HEK293 (cell line): ENCODE data around the gene SMC4.

Experiments
- CTCF ChIA-PET: fragments of 350-600 bp; formaldehyde crosslinking; extraction: SDS; loops from one replicate; lab custom pipeline; 2021; ENCODE audit warnings: antibody characterized with exemption; lab: Yijun Ruan, JAX
- POLR2A ChIA-PET: fragments of 300-600 bp; formaldehyde crosslinking; extraction: SDS; loops from one replicate; lab custom pipeline; 2020; ENCODE audit warnings: antibody characterized with exemption, inconsistent platforms; lab: Yijun Ruan, JAX
- H3K27ac ChIP-seq: fragments of 200-500 bp; sonication (Bioruptor generic); 2 replicates; pipeline ENCODE4 v1.5.1; 2014; ENCODE audit warnings: low read depth, low read length, control low read depth, inconsistent platforms; ENCODE audit errors: extremely low read depth
- H3K36me3 ChIP-seq, 2 experiments: fragments of 200-500 bp in 1 of 2; sonication (Bioruptor generic) in 1 of 2; 1 replicate in 1 of 2; 2 replicates in 1 of 2; pipeline ENCODE4 v1.5.1; 2014 to 2017; ENCODE audit warnings: inconsistent platforms in 2 of 2, low read length in 2 of 2; ENCODE audit not compliant: control insufficient read depth in 2 of 2, insufficient read depth in 1 of 2
- H3K4me1 ChIP-seq: fragments of 200-500 bp; sonication (Bioruptor generic); 2 replicates; pipeline ENCODE4 v1.5.1; 2014; ENCODE audit warnings: mild to moderate bottlenecking, low read length, inconsistent platforms; ENCODE audit not compliant: control insufficient read depth, insufficient read depth
- H3K4me3 ChIP-seq: 2 replicates; pipeline ENCODE4 v1.5.1; 2011; ENCODE audit warnings: low read depth, mild to moderate bottlenecking, control low read depth, low read length, moderate library complexity
- H3K9me3 ChIP-seq: fragments of 200-500 bp; sonication (Bioruptor generic); 2 replicates; pipeline ENCODE4 v1.5.1; 2014; ENCODE audit warnings: low read depth, low read length, inconsistent platforms; ENCODE audit not compliant: control insufficient read depth, insufficient read depth
- HOXD13 ChIP-seq: sonication (generic); formaldehyde crosslinking; IDR thresholded peaks from 2 replicates; pipeline ENCODE4 v1.8.0; 2022; ENCODE audit warnings: missing genetic modification reagents, borderline replicate concordance
- KLF1 ChIP-seq: fragments of 450-650 bp; formaldehyde crosslinking; IDR thresholded peaks from 2 replicates; pipeline ENCODE4 v1.5.1; 2016; ENCODE audit warnings: missing biosample characterization, missing genetic modification characterization
- PRDM1 ChIP-seq: fragments of 450-650 bp; formaldehyde crosslinking; IDR thresholded peaks from 2 replicates; pipeline ENCODE4; 2016; ENCODE audit warnings: missing biosample characterization, missing genetic modification characterization
- SETDB1 ChIP-seq: IDR thresholded peaks from one replicate; pipeline ENCODE4 v1.6.1; 2017; ENCODE audit warnings: mild to moderate bottlenecking, low read length, moderate library complexity, mixed read lengths; ENCODE audit not compliant: insufficient read length
- SP2 ChIP-seq: fragments of 450-650 bp; formaldehyde crosslinking; IDR thresholded peaks from 2 replicates; pipeline ENCODE4 v1.5.1; 2016; ENCODE audit warnings: missing biosample characterization, missing genetic modification characterization
- ZBTB7A ChIP-seq: fragments of 450-650 bp; formaldehyde crosslinking; IDR thresholded peaks from 2 replicates; pipeline ENCODE4 v1.5.1; 2016; ENCODE audit warnings: low read depth, missing biosample characterization, missing genetic modification characterization
- ZBTB8A ChIP-seq: fragments of 450-650 bp; formaldehyde crosslinking; IDR thresholded peaks from 2 replicates; pipeline ENCODE4 v1.5.1; 2016; ENCODE audit warnings: missing biosample characterization, missing genetic modification characterization
- ZFP69B ChIP-seq: fragments of 450-650 bp; formaldehyde crosslinking; IDR thresholded peaks from 2 replicates; pipeline ENCODE4 v1.5.1; 2016; ENCODE audit warnings: missing biosample characterization, missing genetic modification characterization
- ZNF221 ChIP-seq: fragments of 450-650 bp; formaldehyde crosslinking; IDR thresholded peaks from 2 replicates; pipeline ENCODE4 v1.5.1; 2017; ENCODE audit warnings: missing biosample characterization, missing genetic modification characterization, borderline replicate concordance
- ZNF404 ChIP-seq: fragments of 450-650 bp; formaldehyde crosslinking; IDR thresholded peaks from 2 replicates; pipeline ENCODE4 v1.5.1; 2017; ENCODE audit warnings: missing biosample characterization, missing genetic modification characterization
- ZNF585B ChIP-seq: fragments of 450-650 bp; formaldehyde crosslinking; IDR thresholded peaks from 2 replicates; pipeline ENCODE4 v1.5.1; 2016; ENCODE audit warnings: missing biosample characterization, missing genetic modification characterization
- ZNF658 ChIP-seq: fragments of 450-650 bp; formaldehyde crosslinking; IDR thresholded peaks from 2 replicates; pipeline ENCODE4; 2016; ENCODE audit warnings: missing biosample characterization, missing genetic modification characterization
- ZNF777 ChIP-seq: fragments of 450-650 bp; formaldehyde crosslinking; IDR thresholded peaks from 2 replicates; pipeline ENCODE4 v1.5.1; 2017; ENCODE audit warnings: missing biosample characterization, missing genetic modification characterization, borderline replicate concordance
- ZNF785 ChIP-seq: fragments of 450-650 bp; formaldehyde crosslinking; IDR thresholded peaks from 2 replicates; pipeline ENCODE4 v1.5.1; 2016; ENCODE audit warnings: missing biosample characterization, missing genetic modification characterization
- ZNF830 ChIP-seq: fragments of 450-650 bp; IDR thresholded peaks from 2 replicates; pipeline ENCODE4 v1.5.0; 2018; ENCODE audit warnings: missing biosample characterization, missing genetic modification characterization, low read depth, mild to moderate bottlenecking, moderate library complexity
- TF ChIP-seq, protein P1 (sequence below): fragments of 450-650 bp; formaldehyde crosslinking; conservative IDR thresholded peaks from 2 replicates; pipeline ENCODE4 v1.5.1; 2016; ENCODE audit warnings: low read depth, missing biosample characterization, missing genetic modification characterization
- TF ChIP-seq, protein P2 (sequence below): fragments of 450-650 bp; formaldehyde crosslinking; IDR thresholded peaks from 2 replicates; pipeline ENCODE4 v1.5.1; 2016; ENCODE audit warnings: missing biosample characterization, missing genetic modification characterization
- TF ChIP-seq, protein P3 (sequence below): fragments of 450-650 bp; formaldehyde crosslinking; IDR thresholded peaks from 2 replicates; pipeline ENCODE4 v1.5.0; 2017; ENCODE audit warnings: missing biosample characterization, missing genetic modification characterization, borderline replicate concordance
- TF ChIP-seq, protein P4 (sequence below): fragments of 450-650 bp; formaldehyde crosslinking; IDR thresholded peaks from 2 replicates; pipeline ENCODE4 v1.5.1; 2016; ENCODE audit warnings: missing biosample characterization, missing genetic modification characterization
- TF ChIP-seq, protein P5 (sequence below): IDR thresholded peaks from 2 replicates; pipeline ENCODE4 v1.6.1; 2011; ENCODE audit warnings: mild to moderate bottlenecking, low read depth, low read length, borderline replicate concordance

Gene SMC4

DNA sequence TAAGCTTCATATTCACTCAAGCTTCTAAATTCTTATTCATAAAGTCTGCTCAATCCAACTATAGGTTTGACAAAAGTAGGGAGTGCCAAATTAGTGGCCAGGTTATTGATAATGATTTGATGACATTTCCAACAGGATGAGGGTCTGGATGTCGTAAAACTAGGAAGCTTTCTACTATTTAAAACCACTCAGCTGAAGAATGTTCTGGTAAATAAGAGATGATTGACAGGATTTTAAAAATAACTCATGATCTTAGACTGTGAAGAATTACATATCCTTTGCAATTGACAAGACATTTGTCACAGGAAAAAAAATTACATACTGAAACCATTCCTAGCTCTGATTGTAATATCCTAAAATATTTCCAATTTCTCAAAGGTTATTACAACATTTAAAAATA is 65.5 kb downstream of the SMC4 start:
- Histone ChIP-seq H3K9me3 (no peaks in the 10 kb centered on the region), H3K4me3 (no peak overlapping the region), H3K36me3 (no peaks in the 10 kb centered on the region), H3K4me1 (no peaks in the 10 kb centered on the region), H3K27ac (no peak overlapping the region)
- ChIA-PET POLR2A (interaction anchor here (1.1 kb wide), 1 partner anchor 15 kb away, joined by 5 read pairs; the partner anchor contains the start of gene TRIM59), CTCF (no interaction called here)
- TF ChIP-seq HOXD13 (CRISPR knock-in tag) (no peak), SP2 (tag by site-specific recombination) (no peak)
- TF ChIP-seq, protein P1, sequence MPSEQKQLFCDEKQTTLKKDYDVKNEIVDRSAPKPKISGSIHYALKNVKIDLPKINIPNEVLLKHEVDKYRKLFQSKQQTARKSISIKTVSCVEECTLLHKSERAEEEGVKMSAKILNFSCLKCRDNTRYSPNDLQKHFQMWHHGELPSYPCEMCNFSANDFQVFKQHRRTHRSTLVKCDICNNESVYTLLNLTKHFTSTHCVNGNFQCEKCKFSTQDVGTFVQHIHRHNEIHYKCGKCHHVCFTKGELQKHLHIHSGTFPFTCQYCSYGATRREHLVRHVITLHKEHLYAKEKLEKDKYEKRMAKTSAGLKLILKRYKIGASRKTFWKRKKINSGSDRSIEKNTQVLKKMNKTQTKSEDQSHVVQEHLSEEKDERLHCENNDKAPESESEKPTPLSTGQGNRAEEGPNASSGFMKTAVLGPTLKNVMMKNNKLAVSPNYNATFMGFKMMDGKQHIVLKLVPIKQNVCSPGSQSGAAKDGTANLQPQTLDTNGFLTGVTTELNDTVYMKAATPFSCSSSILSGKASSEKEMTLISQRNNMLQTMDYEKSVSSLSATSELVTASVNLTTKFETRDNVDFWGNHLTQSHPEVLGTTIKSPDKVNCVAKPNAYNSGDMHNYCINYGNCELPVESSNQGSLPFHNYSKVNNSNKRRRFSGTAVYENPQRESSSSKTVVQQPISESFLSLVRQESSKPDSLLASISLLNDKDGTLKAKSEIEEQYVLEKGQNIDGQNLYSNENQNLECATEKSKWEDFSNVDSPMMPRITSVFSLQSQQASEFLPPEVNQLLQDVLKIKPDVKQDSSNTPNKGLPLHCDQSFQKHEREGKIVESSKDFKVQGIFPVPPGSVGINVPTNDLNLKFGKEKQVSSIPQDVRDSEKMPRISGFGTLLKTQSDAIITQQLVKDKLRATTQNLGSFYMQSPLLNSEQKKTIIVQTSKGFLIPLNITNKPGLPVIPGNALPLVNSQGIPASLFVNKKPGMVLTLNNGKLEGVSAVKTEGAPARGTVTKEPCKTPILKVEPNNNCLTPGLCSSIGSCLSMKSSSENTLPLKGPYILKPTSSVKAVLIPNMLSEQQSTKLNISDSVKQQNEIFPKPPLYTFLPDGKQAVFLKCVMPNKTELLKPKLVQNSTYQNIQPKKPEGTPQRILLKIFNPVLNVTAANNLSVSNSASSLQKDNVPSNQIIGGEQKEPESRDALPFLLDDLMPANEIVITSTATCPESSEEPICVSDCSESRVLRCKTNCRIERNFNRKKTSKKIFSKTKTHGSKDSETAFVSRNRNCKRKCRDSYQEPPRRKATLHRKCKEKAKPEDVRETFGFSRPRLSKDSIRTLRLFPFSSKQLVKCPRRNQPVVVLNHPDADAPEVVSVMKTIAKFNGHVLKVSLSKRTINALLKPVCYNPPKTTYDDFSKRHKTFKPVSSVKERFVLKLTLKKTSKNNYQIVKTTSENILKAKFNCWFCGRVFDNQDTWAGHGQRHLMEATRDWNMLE: no peak

DNA sequence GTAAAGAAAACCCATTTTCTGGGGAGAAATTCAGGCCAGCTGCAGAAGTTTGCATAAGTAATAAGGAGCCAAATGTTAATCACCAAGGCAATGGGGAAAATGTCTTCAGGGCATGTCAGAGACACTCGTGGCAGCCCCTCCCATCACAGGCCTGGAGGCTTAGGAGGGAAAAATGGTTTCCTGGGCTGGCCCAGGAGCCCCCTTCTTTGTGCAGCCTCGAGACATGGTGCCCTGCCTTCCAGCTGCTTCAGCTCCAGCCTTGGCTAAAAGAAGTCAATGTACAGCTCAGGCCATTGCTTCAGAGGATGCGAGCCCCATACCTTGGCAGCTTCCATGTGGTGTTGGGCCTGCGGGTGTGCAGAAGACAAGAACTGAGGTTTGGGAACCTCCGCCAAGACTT is 70.7 kb downstream of the SMC4 start:
- CTCF ChIA-PET: interaction anchor here (0.5 kb wide), 1 partner anchor 482 kb away, joined by 4 read pairs; no protein-coding TSS in a partner anchor
- no peak overlapping the region for H3K27ac ChIP-seq
- no peak for TF ChIP-seq PRDM1
- TF ChIP-seq ZNF585B: peak; percentile 93
- peak; percentile 25 for TF ChIP-seq SETDB1
- H3K4me1 ChIP-seq: no peaks in the 10 kb centered on the region
- H3K36me3 ChIP-seq: no peaks in the 10 kb centered on the region
- POLR2A ChIA-PET: no interaction called here
- no peak overlapping the region for H3K4me3 ChIP-seq
- no peaks in the 10 kb centered on the region for H3K9me3 ChIP-seq

DNA sequence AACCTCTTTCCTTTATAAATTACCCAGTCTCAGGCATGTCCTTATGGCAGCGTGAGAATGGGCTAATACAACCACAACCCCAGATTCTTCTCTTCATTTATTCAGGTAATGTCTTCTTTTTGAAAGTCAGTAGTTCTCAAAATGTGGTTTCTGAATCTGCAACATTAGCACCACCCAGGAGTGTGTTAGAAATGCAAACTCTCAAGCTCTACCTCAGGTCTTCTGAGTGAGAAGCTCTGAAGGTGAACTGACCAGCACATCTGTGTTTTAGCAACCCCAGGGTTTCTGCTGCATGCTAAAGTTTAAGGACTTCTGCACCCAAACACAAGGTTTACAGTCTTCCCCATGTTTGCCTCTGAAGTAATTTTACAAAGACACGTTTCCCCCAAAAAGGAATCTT is 72.4 kb downstream of the SMC4 start:
- TF ChIP-seq, protein P2, sequence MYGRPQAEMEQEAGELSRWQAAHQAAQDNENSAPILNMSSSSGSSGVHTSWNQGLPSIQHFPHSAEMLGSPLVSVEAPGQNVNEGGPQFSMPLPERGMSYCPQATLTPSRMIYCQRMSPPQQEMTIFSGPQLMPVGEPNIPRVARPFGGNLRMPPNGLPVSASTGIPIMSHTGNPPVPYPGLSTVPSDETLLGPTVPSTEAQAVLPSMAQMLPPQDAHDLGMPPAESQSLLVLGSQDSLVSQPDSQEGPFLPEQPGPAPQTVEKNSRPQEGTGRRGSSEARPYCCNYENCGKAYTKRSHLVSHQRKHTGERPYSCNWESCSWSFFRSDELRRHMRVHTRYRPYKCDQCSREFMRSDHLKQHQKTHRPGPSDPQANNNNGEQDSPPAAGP: no peak
- TF ChIP-seq ZBTB8A (tag by site-specific recombination): no peak
- no peak for TF ChIP-seq ZNF658 (tag by site-specific recombination)
- TF ChIP-seq ZNF785 (tag by site-specific recombination): no peak
- no peak for TF ChIP-seq ZBTB7A (tag by site-specific recombination)
- no peak for TF ChIP-seq ZNF830 (tag by site-specific recombination)
- no peak for TF ChIP-seq ZNF777
- TF ChIP-seq ZFP69B (tag by site-specific recombination): no peak
- TF ChIP-seq, protein P3, sequence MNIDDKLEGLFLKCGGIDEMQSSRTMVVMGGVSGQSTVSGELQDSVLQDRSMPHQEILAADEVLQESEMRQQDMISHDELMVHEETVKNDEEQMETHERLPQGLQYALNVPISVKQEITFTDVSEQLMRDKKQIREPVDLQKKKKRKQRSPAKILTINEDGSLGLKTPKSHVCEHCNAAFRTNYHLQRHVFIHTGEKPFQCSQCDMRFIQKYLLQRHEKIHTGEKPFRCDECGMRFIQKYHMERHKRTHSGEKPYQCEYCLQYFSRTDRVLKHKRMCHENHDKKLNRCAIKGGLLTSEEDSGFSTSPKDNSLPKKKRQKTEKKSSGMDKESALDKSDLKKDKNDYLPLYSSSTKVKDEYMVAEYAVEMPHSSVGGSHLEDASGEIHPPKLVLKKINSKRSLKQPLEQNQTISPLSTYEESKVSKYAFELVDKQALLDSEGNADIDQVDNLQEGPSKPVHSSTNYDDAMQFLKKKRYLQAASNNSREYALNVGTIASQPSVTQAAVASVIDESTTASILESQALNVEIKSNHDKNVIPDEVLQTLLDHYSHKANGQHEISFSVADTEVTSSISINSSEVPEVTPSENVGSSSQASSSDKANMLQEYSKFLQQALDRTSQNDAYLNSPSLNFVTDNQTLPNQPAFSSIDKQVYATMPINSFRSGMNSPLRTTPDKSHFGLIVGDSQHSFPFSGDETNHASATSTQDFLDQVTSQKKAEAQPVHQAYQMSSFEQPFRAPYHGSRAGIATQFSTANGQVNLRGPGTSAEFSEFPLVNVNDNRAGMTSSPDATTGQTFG (tag by site-specific recombination): no peak
- no peak for TF ChIP-seq ZNF221 (tag by site-specific recombination)
- TF ChIP-seq, protein P4, sequence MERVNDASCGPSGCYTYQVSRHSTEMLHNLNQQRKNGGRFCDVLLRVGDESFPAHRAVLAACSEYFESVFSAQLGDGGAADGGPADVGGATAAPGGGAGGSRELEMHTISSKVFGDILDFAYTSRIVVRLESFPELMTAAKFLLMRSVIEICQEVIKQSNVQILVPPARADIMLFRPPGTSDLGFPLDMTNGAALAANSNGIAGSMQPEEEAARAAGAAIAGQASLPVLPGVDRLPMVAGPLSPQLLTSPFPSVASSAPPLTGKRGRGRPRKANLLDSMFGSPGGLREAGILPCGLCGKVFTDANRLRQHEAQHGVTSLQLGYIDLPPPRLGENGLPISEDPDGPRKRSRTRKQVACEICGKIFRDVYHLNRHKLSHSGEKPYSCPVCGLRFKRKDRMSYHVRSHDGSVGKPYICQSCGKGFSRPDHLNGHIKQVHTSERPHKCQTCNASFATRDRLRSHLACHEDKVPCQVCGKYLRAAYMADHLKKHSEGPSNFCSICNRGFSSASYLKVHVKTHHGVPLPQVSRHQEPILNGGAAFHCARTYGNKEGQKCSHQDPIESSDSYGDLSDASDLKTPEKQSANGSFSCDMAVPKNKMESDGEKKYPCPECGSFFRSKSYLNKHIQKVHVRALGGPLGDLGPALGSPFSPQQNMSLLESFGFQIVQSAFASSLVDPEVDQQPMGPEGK (tag by site-specific recombination): no peak
- no peak for TF ChIP-seq ZNF404 (tag by site-specific recombination)
- no peak for TF ChIP-seq KLF1 (tag by site-specific recombination)
- TF ChIP-seq, protein P5, sequence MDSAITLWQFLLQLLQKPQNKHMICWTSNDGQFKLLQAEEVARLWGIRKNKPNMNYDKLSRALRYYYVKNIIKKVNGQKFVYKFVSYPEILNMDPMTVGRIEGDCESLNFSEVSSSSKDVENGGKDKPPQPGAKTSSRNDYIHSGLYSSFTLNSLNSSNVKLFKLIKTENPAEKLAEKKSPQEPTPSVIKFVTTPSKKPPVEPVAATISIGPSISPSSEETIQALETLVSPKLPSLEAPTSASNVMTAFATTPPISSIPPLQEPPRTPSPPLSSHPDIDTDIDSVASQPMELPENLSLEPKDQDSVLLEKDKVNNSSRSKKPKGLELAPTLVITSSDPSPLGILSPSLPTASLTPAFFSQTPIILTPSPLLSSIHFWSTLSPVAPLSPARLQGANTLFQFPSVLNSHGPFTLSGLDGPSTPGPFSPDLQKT: no peak
- TF ChIP-seq, all 188 proteins: peak for 0
- H3K9me3 ChIP-seq: no peaks in the 10 kb centered on the region
- no peak overlapping the region for H3K27ac ChIP-seq
- H3K4me1 ChIP-seq: no peaks in the 10 kb centered on the region
- ChIA-PET CTCF (interaction anchor here (0.7 kb wide), 1 partner anchor 13 kb away, joined by 3 read pairs; no protein-coding TSS in a partner anchor), POLR2A (interaction anchor here (1.6 kb wide), 1 partner anchor 22 kb away, joined by 4 read pairs; the partner anchor contains the start of gene TRIM59)
- no peak overlapping the region for H3K4me3 ChIP-seq
- H3K36me3 ChIP-seq: no peaks in the 10 kb centered on the region
